HepG2 (cell line): ENCODE results near the gene BABAM2.

ENCODE experiments used
- CEBPG ChIP-seq: IDR thresholded peaks from 2 replicates; pipeline ENCODE4 v1.6.1; 2016
- EP300 ChIP-seq, 3 experiments: sonication (generic) in 1 of 3; formaldehyde crosslinking in 1 of 3; IDR thresholded peaks; 2 replicates each; pipeline versions ENCODE4 v1.5.1 to v1.6.1; 2011 to 2020; ENCODE audit warnings: low read depth in 2 of 3, low read length in 2 of 3, borderline replicate concordance in 1 of 3, improper control_type of control experiment in 1 of 3, mild to moderate bottlenecking in 1 of 3, missing genetic modification reagents in 1 of 3, moderate library complexity in 1 of 3
- HDAC2 ChIP-seq: sonication (generic); formaldehyde crosslinking; IDR thresholded peaks from 2 replicates; pipeline ENCODE4 v1.4.0; 2020; ENCODE audit warnings: missing genetic modification reagents
- KDM6A ChIP-seq: IDR thresholded peaks from 2 replicates; pipeline ENCODE4 v1.6.1; 2016; ENCODE audit warnings: low read depth
- TF ChIP-seq, protein P1 (sequence below): sonication (generic); formaldehyde crosslinking; IDR thresholded peaks from 2 replicates; pipeline ENCODE4 v1.5.0; 2020; ENCODE audit warnings: mild to moderate bottlenecking, missing genetic modification reagents, moderate library complexity
- TF ChIP-seq, protein P2 (sequence below): sonication (generic); formaldehyde crosslinking; IDR thresholded peaks from 2 replicates; pipeline ENCODE4 v1.4.0; 2020; ENCODE audit warnings: mild to moderate bottlenecking, missing genetic modification reagents, borderline replicate concordance
- TF ChIP-seq, protein P3 (sequence below), 2 experiments: IDR thresholded peaks; 2 replicates each; pipeline ENCODE4 v1.6.1; 2011 to 2012; ENCODE audit warnings: low read length in 2 of 2, borderline replicate concordance in 1 of 2, low read depth in 1 of 2, mild to moderate bottlenecking in 1 of 2, moderate library complexity in 1 of 2
- TF ChIP-seq, protein P4 (sequence below): sonication (generic); formaldehyde crosslinking; IDR thresholded peaks from 2 replicates; pipeline ENCODE4 v1.4.0; 2020; ENCODE audit warnings: missing genetic modification reagents
- TF ChIP-seq, protein P5 (sequence below), 2 experiments: fragments of 450-650 bp in 1 of 2; sonication (generic) in 1 of 2; formaldehyde crosslinking; IDR thresholded peaks; 2 replicates each; pipeline versions ENCODE4 v1.5.0 to v1.8.0; 2020 to 2022; ENCODE audit warnings: mild to moderate bottlenecking in 1 of 2, missing genetic modification reagents in 1 of 2
- TF ChIP-seq, protein P6 (sequence below), 2 experiments: sonication (generic) in 1 of 2; formaldehyde crosslinking in 1 of 2; IDR thresholded peaks; 2 replicates each; pipeline versions ENCODE4 v1.4.0 to v1.6.1; 2018 to 2020; ENCODE audit warnings: missing genetic modification reagents in 2 of 2, borderline replicate concordance in 1 of 2, low read depth in 1 of 2, mild to moderate bottlenecking in 1 of 2, missing biosample characterization in 1 of 2

DNA sequence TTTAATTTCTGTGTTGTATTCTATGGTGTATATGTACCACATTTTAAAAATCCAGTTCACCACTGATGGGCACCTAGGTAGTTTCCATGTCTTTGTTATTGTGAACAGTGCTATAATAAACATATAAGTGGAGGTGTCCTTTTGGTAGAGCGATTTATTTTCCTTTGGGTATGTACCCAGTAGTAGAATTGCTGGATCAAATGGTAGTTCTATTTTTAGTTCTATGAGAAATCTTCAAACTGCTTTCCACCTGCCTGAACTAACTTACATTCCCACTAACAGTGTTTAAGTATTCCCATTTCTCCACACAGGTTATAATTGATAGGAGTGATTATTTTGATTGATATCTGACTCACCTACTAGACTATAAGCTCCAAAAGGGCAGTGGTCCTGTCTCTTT is 148.2 kb downstream of the BABAM2 start:
- TF ChIP-seq, protein P1, sequence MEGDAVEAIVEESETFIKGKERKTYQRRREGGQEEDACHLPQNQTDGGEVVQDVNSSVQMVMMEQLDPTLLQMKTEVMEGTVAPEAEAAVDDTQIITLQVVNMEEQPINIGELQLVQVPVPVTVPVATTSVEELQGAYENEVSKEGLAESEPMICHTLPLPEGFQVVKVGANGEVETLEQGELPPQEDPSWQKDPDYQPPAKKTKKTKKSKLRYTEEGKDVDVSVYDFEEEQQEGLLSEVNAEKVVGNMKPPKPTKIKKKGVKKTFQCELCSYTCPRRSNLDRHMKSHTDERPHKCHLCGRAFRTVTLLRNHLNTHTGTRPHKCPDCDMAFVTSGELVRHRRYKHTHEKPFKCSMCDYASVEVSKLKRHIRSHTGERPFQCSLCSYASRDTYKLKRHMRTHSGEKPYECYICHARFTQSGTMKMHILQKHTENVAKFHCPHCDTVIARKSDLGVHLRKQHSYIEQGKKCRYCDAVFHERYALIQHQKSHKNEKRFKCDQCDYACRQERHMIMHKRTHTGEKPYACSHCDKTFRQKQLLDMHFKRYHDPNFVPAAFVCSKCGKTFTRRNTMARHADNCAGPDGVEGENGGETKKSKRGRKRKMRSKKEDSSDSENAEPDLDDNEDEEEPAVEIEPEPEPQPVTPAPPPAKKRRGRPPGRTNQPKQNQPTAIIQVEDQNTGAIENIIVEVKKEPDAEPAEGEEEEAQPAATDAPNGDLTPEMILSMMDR (CRISPR knock-in tag), result no peak
- TF ChIP-seq HDAC2 (CRISPR knock-in tag) (no peak), CEBPG (CRISPR knock-in tag) (no peak), EP300 (IDR thresholded peaks at IDR 0.05; ENCODE audit: low read depth in 2 of 2, low read length in 2 of 2) (no peak), EP300 (CRISPR knock-in tag; IDR thresholded peaks at IDR 0.05; ENCODE audit: borderline replicate concordance) (no peak), KDM6A (no peak)
- TF ChIP-seq, protein P2, sequence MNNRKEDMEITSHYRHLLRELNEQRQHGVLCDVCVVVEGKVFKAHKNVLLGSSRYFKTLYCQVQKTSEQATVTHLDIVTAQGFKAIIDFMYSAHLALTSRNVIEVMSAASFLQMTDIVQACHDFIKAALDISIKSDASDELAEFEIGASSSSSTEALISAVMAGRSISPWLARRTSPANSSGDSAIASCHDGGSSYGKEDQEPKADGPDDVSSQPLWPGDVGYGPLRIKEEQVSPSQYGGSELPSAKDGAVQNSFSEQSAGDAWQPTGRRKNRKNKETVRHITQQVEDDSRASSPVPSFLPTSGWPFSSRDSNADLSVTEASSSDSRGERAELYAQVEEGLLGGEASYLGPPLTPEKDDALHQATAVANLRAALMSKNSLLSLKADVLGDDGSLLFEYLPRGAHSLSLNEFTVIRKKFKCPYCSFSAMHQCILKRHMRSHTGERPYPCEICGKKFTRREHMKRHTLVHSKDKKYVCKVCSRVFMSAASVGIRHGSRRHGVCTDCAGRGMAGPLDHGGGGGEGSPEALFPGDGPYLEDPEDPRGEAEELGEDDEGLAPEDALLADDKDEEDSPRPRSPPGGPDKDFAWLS, result no peak
- TF ChIP-seq, protein P3, sequence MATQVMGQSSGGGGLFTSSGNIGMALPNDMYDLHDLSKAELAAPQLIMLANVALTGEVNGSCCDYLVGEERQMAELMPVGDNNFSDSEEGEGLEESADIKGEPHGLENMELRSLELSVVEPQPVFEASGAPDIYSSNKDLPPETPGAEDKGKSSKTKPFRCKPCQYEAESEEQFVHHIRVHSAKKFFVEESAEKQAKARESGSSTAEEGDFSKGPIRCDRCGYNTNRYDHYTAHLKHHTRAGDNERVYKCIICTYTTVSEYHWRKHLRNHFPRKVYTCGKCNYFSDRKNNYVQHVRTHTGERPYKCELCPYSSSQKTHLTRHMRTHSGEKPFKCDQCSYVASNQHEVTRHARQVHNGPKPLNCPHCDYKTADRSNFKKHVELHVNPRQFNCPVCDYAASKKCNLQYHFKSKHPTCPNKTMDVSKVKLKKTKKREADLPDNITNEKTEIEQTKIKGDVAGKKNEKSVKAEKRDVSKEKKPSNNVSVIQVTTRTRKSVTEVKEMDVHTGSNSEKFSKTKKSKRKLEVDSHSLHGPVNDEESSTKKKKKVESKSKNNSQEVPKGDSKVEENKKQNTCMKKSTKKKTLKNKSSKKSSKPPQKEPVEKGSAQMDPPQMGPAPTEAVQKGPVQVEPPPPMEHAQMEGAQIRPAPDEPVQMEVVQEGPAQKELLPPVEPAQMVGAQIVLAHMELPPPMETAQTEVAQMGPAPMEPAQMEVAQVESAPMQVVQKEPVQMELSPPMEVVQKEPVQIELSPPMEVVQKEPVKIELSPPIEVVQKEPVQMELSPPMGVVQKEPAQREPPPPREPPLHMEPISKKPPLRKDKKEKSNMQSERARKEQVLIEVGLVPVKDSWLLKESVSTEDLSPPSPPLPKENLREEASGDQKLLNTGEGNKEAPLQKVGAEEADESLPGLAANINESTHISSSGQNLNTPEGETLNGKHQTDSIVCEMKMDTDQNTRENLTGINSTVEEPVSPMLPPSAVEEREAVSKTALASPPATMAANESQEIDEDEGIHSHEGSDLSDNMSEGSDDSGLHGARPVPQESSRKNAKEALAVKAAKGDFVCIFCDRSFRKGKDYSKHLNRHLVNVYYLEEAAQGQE (IDR thresholded peaks at IDR 0.05; ENCODE audit: borderline replicate concordance in 1 of 2, low read depth in 1 of 2, low read length in 2 of 2), result no peak
- TF ChIP-seq, protein P4, sequence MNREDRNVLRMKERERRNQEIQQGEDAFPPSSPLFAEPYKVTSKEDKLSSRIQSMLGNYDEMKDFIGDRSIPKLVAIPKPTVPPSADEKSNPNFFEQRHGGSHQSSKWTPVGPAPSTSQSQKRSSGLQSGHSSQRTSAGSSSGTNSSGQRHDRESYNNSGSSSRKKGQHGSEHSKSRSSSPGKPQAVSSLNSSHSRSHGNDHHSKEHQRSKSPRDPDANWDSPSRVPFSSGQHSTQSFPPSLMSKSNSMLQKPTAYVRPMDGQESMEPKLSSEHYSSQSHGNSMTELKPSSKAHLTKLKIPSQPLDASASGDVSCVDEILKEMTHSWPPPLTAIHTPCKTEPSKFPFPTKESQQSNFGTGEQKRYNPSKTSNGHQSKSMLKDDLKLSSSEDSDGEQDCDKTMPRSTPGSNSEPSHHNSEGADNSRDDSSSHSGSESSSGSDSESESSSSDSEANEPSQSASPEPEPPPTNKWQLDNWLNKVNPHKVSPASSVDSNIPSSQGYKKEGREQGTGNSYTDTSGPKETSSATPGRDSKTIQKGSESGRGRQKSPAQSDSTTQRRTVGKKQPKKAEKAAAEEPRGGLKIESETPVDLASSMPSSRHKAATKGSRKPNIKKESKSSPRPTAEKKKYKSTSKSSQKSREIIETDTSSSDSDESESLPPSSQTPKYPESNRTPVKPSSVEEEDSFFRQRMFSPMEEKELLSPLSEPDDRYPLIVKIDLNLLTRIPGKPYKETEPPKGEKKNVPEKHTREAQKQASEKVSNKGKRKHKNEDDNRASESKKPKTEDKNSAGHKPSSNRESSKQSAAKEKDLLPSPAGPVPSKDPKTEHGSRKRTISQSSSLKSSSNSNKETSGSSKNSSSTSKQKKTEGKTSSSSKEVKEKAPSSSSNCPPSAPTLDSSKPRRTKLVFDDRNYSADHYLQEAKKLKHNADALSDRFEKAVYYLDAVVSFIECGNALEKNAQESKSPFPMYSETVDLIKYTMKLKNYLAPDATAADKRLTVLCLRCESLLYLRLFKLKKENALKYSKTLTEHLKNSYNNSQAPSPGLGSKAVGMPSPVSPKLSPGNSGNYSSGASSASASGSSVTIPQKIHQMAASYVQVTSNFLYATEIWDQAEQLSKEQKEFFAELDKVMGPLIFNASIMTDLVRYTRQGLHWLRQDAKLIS, result no peak
- TF ChIP-seq, protein P5, sequence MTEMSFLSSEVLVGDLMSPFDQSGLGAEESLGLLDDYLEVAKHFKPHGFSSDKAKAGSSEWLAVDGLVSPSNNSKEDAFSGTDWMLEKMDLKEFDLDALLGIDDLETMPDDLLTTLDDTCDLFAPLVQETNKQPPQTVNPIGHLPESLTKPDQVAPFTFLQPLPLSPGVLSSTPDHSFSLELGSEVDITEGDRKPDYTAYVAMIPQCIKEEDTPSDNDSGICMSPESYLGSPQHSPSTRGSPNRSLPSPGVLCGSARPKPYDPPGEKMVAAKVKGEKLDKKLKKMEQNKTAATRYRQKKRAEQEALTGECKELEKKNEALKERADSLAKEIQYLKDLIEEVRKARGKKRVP (CRISPR knock-in tag; IDR thresholded peaks at IDR 0.05), result no peak
- TF ChIP-seq, protein P6, sequence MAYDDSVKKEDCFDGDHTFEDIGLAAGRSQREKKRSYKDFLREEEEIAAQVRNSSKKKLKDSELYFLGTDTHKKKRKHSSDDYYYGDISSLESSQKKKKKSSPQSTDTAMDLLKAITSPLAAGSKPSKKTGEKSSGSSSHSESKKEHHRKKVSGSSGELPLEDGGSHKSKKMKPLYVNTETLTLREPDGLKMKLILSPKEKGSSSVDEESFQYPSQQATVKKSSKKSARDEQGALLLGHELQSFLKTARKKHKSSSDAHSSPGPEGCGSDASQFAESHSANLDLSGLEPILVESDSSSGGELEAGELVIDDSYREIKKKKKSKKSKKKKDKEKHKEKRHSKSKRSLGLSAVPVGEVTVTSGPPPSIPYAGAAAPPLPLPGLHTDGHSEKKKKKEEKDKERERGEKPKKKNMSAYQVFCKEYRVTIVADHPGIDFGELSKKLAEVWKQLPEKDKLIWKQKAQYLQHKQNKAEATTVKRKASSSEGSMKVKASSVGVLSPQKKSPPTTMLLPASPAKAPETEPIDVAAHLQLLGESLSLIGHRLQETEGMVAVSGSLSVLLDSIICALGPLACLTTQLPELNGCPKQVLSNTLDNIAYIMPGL (CRISPR knock-in tag; IDR thresholded peaks at IDR 0.05; ENCODE audit: borderline replicate concordance in 1 of 2, low read depth in 1 of 2), result no peak
